HFFc6 (cell line): ENCODE measurements around the gene GMPR2. TPM values are rescaled to one million over a fixed set of nuclear protein-coding genes. Genes with fewer than 3 reads are reported as not detected.
A peak's percentile ranks its signal among the peaks of the same experiment; 100 is the strongest.

Experiments used
- DNase-seq: peaks from one replicate; pipeline ENCODE4 v3.0.0-alpha.2; 2018
- H3K27ac Mint-ChIP-seq: 2 replicates; pipeline ENCODE4 v1.8.0; 2020; ENCODE audit warnings: mild to moderate bottlenecking, mixed read lengths
- H3K27me3 Mint-ChIP-seq: 2 replicates; pipeline ENCODE4 v1.8.0; 2021; ENCODE audit warnings: mild to moderate bottlenecking, moderate library complexity, mixed read lengths; ENCODE audit not compliant: insufficient read depth
- H3K36me3 Mint-ChIP-seq: 2 replicates; pipeline ENCODE4 v1.8.0; 2021; ENCODE audit warnings: low read depth, mixed read lengths
- H3K4me1 Mint-ChIP-seq: 2 replicates; pipeline ENCODE4 v1.8.0; 2020; ENCODE audit warnings: low read depth, mixed read lengths
- H3K4me3 Mint-ChIP-seq: 2 replicates; pipeline ENCODE4 v1.8.0; 2020; ENCODE audit warnings: mild to moderate bottlenecking, moderate library complexity, mixed read lengths
- H3K9me3 Mint-ChIP-seq: 2 replicates; pipeline ENCODE4 v1.8.0; 2020; ENCODE audit warnings: mild to moderate bottlenecking, mixed read lengths
- total RNA-seq, 6 experiments: library from RNA; stranded (reverse); fragmentation: NEBNext Ultra II Directional; extraction: Animal tissue kit (Norgen Biotek cat#: 25700); gene quantifications; 2 replicates in 1 of 6; 3 replicates in 5 of 6; pipeline ENCODE4 v1.2.3, GENCODE V29; 2021
- TF ChIP-seq, protein P1 (sequence below): fragments of 200-600 bp; sonication (generic); IDR thresholded peaks from 2 replicates; pipeline ENCODE4 v1.5.0; 2021; ENCODE audit warnings: antibody characterized with exemption, mild to moderate bottlenecking

The GMPR2 gene
- total RNA-seq, 6 experiments from 2014 or later, result 70.6 to 76.7 (median 73.6) TPM

DNA sequence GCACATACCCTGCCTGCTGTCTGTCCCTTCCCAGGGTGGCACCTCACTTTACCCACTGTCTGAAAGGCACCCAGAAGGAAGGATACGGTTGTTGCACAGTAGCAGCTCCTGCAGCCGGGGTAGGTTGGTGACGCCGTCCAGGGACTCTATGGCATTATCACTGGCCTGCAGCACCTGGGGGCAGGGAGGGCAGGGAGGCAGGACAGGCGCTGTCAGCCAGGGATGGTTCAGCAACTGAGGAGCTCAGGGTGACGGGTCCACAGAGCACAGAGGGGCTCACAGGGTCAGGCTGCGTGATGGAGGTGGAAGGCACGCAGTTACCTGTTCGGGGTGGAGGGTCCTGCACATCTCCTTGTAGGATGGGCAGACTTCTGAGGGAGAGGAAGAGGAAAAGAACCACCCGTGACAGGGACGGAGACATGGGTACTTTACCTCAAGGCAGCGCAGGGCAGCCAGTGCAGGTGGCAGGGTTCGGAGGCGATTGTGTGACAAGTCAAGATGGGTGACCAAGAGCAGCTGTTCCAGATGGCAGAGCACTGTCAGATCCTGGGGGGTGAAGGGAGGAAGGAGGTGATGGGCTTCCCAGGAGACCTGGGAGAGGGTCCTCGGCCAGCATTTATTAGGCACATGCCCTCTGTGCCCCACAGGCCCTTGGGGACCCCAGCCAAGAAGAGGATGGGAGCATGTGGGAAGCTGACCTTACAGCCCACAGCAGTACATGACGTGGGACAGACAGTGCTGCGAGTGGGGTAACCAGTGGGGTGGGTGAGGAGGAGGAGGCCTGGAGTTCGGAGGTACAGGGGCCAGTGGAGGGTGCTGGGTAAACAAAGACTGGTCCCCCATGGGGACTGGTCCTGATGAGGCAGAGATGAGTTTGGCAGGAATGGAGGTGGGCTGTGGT is 33.9 kb downstream of the GMPR2 start:
- no peak overlapping the region for H3K27ac Mint-ChIP-seq
- no peak overlapping the region for H3K4me3 Mint-ChIP-seq
- H3K36me3 Mint-ChIP-seq, result 0 out of 2 replicates have a peak, but pooled peaks cover 4% of the 10 kb centered on the region

DNA sequence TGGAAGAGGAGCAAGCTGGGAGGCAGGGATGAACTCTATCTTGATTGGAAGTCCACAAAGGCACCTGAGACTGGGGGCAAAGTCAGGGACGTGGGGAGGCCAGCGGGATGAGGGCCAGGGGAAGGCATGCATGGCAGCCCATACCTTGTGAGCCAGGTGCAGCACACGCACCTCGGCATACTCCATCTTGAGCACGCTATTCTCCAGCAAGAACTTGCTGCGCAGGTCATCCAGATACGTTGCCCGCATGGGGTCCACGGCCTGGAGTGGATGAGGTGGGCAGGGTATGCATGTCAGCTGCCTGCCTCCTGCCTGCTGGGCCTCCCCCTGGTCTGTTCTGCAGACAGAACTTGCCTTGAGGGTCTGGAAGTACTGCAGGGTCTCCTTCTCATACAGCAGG is 34.8 kb downstream of the GMPR2 start:
- DNase-seq, result no peak
- TF ChIP-seq, protein P1, sequence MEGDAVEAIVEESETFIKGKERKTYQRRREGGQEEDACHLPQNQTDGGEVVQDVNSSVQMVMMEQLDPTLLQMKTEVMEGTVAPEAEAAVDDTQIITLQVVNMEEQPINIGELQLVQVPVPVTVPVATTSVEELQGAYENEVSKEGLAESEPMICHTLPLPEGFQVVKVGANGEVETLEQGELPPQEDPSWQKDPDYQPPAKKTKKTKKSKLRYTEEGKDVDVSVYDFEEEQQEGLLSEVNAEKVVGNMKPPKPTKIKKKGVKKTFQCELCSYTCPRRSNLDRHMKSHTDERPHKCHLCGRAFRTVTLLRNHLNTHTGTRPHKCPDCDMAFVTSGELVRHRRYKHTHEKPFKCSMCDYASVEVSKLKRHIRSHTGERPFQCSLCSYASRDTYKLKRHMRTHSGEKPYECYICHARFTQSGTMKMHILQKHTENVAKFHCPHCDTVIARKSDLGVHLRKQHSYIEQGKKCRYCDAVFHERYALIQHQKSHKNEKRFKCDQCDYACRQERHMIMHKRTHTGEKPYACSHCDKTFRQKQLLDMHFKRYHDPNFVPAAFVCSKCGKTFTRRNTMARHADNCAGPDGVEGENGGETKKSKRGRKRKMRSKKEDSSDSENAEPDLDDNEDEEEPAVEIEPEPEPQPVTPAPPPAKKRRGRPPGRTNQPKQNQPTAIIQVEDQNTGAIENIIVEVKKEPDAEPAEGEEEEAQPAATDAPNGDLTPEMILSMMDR, result no peak
- peaks cover 16% of the 10 kb centered on the region for H3K4me1 Mint-ChIP-seq
- H3K27ac Mint-ChIP-seq, result no peak overlapping the region
- no peak overlapping the region for H3K4me3 Mint-ChIP-seq
- 0 out of 2 replicates have a peak, but pooled peaks cover 4% of the 10 kb centered on the region for H3K36me3 Mint-ChIP-seq
- H3K9me3 Mint-ChIP-seq, result no peaks in the 10 kb centered on the region
- H3K27me3 Mint-ChIP-seq, result peaks cover 5% of the 10 kb centered on the region

More for the DNA sequence above, 33.9 kb downstream of the GMPR2 start:
- Mint-ChIP-seq H3K4me1 (peaks cover 7% of the 10 kb centered on the region), H3K9me3 (no peaks in the 10 kb centered on the region), H3K27me3 (peaks cover 5% of the 10 kb centered on the region; the same call in 1 of the 2 replicates)
- no peak for DNase-seq
- TF ChIP-seq, protein P1, result no peak

DNA sequence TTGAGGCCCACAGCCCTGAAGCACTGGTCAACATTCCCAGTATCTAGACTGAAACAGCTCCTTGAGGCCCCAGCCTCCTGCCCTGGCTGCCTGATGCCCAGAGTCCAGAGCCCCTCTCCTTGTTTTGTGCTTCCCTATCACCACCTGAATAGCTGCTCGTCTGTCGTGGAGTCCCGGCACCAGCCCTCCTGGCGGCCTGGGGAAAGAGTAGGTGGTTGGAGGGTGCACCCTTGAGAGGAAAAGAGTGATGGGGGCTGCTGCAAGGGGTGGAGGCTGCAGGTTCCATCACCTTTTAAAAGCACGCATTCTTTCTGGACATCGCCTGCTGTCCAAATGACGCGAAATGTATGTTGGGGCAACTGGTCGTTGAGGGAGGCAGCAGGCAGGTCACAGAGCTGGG is 35.5 kb downstream of the GMPR2 start:
- Mint-ChIP-seq H3K9me3 (no peaks in the 10 kb centered on the region), H3K27ac (no peak overlapping the region), H3K36me3 (0 out of 2 replicates have a peak, but pooled peaks cover 4% of the 10 kb centered on the region), H3K4me3 (no peak overlapping the region), H3K4me1 (peaks cover 21% of the 10 kb centered on the region), H3K27me3 (peaks cover 5% of the 10 kb centered on the region)
- no peak for DNase-seq
- TF ChIP-seq, protein P1, result no peak

DNA sequence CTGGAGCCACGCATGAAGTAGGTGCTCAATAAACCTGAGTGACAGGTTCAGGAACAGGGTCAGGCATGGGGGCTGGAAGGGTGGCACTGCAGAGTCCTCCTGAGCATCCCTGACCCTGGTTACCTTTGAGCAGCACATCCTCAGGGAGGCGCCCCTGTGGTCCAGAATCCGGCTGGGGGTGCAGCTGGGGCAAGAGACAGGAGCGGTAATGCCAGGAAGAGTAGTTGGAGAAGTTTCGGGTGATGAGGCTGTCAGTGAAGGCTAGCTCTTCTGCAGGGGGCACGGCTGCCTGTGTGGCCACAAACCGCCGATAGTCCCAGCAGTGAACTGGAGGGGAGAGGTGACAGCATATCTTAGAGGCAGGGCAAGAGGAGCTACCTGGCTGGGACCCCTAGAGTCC is 36.6 kb downstream of the GMPR2 start:
- H3K4me1 Mint-ChIP-seq, result peaks cover 33% of the 10 kb centered on the region
- no peak for DNase-seq
- no peak overlapping the region for H3K4me3 Mint-ChIP-seq
- no peak overlapping the region for H3K27ac Mint-ChIP-seq
- TF ChIP-seq, protein P1, result no peak
- 0 out of 2 replicates have a peak, but pooled peaks cover 4% of the 10 kb centered on the region for H3K36me3 Mint-ChIP-seq
- H3K27me3 Mint-ChIP-seq, result peaks cover 5% of the 10 kb centered on the region
- H3K9me3 Mint-ChIP-seq, result no peaks in the 10 kb centered on the region

- peak overlapping the region; percentile 90 for H3K4me3 Mint-ChIP-seq
- H3K27ac Mint-ChIP-seq, result no peak overlapping the region
- H3K36me3 Mint-ChIP-seq, result 0 out of 2 replicates have a peak, but pooled peaks cover 4% of the 10 kb centered on the region
- no peaks in the 10 kb centered on the region for H3K9me3 Mint-ChIP-seq
- no peak for DNase-seq
- TF ChIP-seq, protein P1, result no peak
- peaks cover 34% of the 10 kb centered on the region for H3K4me1 Mint-ChIP-seq
- H3K27me3 Mint-ChIP-seq, result peaks cover 5% of the 10 kb centered on the region
Observed at GRCh38 chr14:24269910-24270536, 37.3 kb downstream of the GMPR2 start.
